IPS DF 6.9 (cell line): ENCODE data around the gene CARMIL1.
"Not testable (repeated sequence)": the region's sequence is repeated elsewhere in the genome, so short reads cannot be mapped to it uniquely, and the experiment has no call there.

Experiments used
- DNase-seq: peaks from one replicate; pipeline ENCODE4 v3.0.0-alpha.2; 2013; ENCODE audit warnings: low read depth, low spot score
- H3K27ac ChIP-seq: one replicate; pipeline ENCODE4 v1.5.1; 2013; ENCODE audit warnings: low read length, control low read depth
- H3K27me3 ChIP-seq: 2 replicates; pipeline ENCODE4 v1.6.1; 2013; ENCODE audit warnings: mild to moderate bottlenecking, low read length; ENCODE audit not compliant: control insufficient read depth, insufficient read depth
- H3K36me3 ChIP-seq: 2 replicates; pipeline ENCODE4 v1.6.1; 2013; ENCODE audit warnings: low read length; ENCODE audit not compliant: control insufficient read depth, insufficient read depth
- H3K4me1 ChIP-seq: 2 replicates; pipeline ENCODE4 v1.6.1; 2013; ENCODE audit warnings: low read length; ENCODE audit not compliant: control insufficient read depth, insufficient read depth
- H3K4me3 ChIP-seq: 2 replicates; pipeline ENCODE4 v1.5.1; 2013; ENCODE audit warnings: mild to moderate bottlenecking, low read length
- H3K9me3 ChIP-seq: 2 replicates; pipeline ENCODE4 v1.6.1; 2013; ENCODE audit warnings: low read length, inconsistent platforms; ENCODE audit not compliant: control insufficient read depth, insufficient read depth
- WGBS: extraction: QIAGEN DNeasy Blood & Tissue Kit; methylation state at CpG from one replicate; pipeline ENCODE4 v1.1.7; 2013; ENCODE audit warnings: mixed read lengths, missing lambda C conversion rate; ENCODE audit not compliant: insufficient read length, insufficient coverage; 5-methylcytosine and 5-hydroxymethylcytosine counted together

The CARMIL1 gene

GRCh38 chr6:25295651-25296050, 16.5 kb downstream of the CARMIL1 start:
- no peaks in the 10 kb centered on the region for H3K9me3 ChIP-seq
- H3K4me3 ChIP-seq: no peak overlapping the region
- no peaks in the 10 kb centered on the region for H3K36me3 ChIP-seq
- H3K27ac ChIP-seq: no peak overlapping the region
- no peak for DNase-seq
- no peaks in the 10 kb centered on the region for H3K27me3 ChIP-seq
- no CpG with 5 or more reads among the region's 1 CpG for WGBS
- H3K4me1 ChIP-seq: peaks cover 1% of the 10 kb centered on the region; the same call in 1 of the 2 replicates

DNA sequence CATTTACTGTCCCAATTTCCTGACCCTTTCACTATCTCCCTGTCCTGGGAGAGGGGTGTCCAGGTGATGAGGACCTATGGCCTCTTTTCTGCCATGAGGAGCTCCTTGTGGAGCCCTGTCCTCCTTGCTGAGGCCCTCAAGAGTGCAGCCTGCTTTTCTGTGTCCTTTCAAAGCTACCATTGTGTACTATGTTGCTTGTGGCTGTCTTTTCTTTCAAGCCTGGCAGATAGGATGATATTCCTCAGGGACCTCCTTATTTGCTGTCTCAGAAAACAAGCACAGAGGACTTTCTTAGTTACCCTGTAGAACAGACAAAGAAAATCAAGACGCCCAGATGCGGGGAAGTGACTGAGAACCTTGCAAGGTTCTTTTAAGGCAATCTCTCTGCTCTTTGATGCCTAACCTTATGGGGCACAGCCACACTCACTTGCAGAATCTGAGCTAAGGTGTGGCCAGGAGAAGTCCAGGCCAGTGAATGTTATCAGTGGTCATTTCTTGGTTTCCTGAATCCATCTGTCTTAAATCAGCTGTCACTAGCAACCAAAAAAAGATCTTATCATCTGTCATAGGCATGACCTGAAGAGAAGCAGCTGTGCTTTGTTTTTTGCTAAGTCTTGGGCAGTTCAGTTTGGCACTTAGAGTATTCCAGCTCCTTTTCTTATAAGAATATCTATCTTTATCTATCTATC, 17.2 kb downstream of the CARMIL1 start:
- no peaks in the 10 kb centered on the region for H3K27me3 ChIP-seq
- H3K36me3 ChIP-seq: no peaks in the 10 kb centered on the region
- no peak for DNase-seq
- no CpG with 5 or more reads among the region's 2 CpGs for WGBS
- H3K4me1 ChIP-seq: peaks cover 1% of the 10 kb centered on the region; the same call in 1 of the 2 replicates
- H3K27ac ChIP-seq: no peak overlapping the region
- H3K9me3 ChIP-seq: no peaks in the 10 kb centered on the region
- H3K4me3 ChIP-seq: no peak overlapping the region

GRCh38 chr6:25297039-25297441, 17.9 kb downstream of the CARMIL1 start:
- WGBS: no CpG with 5 or more reads among the region's 2 CpGs
- Histone ChIP-seq H3K4me1 (peaks cover 1% of the 10 kb centered on the region; the same call in 1 of the 2 replicates), H3K36me3 (no peaks in the 10 kb centered on the region), H3K4me3 (no peak overlapping the region), H3K27me3 (no peaks in the 10 kb centered on the region), H3K9me3 (no peaks in the 10 kb centered on the region), H3K27ac (no peak overlapping the region)
- DNase-seq: no peak

DNA sequence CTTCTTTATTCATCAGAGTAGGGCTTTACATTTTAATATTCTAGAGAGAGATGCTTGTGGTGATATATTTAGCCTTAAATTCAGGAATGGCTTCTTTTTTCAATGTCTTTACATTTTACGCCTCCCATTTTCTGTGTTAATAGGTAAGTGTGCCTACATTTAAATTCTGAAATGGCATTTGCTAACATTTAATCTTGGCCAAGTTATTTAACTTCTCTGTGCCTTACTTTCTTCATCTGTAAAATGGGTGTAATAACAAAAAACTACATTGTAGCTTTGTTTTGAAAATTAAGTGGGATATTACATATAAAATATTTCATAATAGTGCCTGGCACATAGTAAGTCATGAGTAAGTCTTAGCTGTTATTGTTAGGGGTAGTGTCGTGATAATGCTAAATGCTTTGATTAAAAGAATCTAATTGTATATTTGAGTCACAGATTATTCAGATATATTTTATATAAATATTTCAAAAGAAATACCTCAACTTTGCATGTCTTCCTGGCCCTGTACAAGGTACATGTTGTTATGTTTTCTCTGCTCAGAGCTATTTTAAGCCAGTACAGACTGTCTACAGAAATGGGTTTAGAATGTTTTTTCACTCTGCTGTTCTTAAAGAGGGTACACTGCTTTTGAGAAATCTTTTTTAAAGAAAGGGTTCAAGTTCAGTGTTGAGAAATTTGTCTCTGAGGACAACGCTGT, 18.8 kb downstream of the CARMIL1 start:
- Histone ChIP-seq H3K4me3 (no peak overlapping the region), H3K9me3 (no peaks in the 10 kb centered on the region), H3K27ac (no peak overlapping the region), H3K4me1 (no peaks in the 10 kb centered on the region), H3K36me3 (no peaks in the 10 kb centered on the region), H3K27me3 (no peaks in the 10 kb centered on the region)
- DNase-seq: no peak
- WGBS: no CpG with 5 or more reads among the region's 3 CpGs

GRCh38 chr6:25298523-25298865, 19.3 kb downstream of the CARMIL1 start:
- H3K36me3 ChIP-seq, H3K4me3 ChIP-seq, H3K27me3 ChIP-seq, H3K9me3 ChIP-seq, DNase-seq, H3K27ac ChIP-seq, H3K4me1 ChIP-seq: not testable (repeated sequence)
- no CpG with 5 or more reads among the region's 8 CpGs for WGBS

DNA sequence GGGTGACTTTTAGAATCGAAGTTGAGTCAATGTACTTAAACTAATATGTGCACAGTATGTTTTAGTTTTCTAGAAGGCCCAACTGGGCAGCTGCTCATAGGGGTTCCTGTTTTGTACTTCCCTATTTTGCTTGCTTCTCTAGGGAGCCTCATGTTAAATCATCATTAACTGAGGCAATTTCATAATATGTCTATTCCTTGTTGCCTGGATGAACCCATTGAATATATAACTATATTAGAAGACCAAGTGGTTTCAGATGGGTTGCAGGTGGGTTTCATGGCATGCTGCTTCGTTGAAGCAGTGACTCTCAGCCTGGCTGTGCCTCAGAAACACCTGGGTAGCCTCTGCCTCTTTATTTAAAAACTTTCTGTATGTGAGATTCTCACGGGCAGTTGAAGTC, 22.2 kb downstream of the CARMIL1 start:
- WGBS: no CpG with 5 or more reads among the region's 3 CpGs
- DNase-seq: no peak
- Histone ChIP-seq H3K4me1 (no peaks in the 10 kb centered on the region), H3K27ac (no peak overlapping the region), H3K4me3 (no peak overlapping the region), H3K36me3 (no peaks in the 10 kb centered on the region), H3K9me3 (no peaks in the 10 kb centered on the region), H3K27me3 (no peaks in the 10 kb centered on the region)

DNA sequence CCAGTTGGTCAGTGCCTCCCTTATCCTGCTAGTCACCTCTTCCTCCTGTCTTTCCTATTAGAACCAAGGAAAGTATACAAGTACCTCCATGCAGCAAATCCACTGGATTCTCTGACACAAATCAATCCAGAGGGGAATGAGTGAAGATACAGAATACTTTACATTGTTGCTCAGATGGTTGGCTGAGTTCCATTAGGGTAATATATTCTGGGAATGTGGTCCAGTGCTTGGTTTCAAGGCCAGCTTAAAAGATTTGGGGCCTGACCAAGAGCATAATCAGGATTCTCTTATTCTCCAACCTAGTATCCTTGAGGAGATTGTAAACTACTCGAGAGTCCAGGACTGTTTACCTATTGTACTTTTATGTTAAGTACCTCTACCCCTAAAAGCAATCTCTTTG, 23.0 kb downstream of the CARMIL1 start:
- H3K36me3 ChIP-seq: no peaks in the 10 kb centered on the region
- WGBS: no CpG with 5 or more reads among the region's 1 CpG
- no peak overlapping the region for H3K27ac ChIP-seq
- H3K27me3 ChIP-seq: no peaks in the 10 kb centered on the region
- DNase-seq: no peak
- H3K4me3 ChIP-seq: no peak overlapping the region
- no peaks in the 10 kb centered on the region for H3K4me1 ChIP-seq
- no peaks in the 10 kb centered on the region for H3K9me3 ChIP-seq

- no peaks in the 10 kb centered on the region for H3K27me3 ChIP-seq
- H3K4me1 ChIP-seq: no peaks in the 10 kb centered on the region
- H3K27ac ChIP-seq: no peak overlapping the region
- H3K9me3 ChIP-seq: no peaks in the 10 kb centered on the region
- no peak for DNase-seq
- no peaks in the 10 kb centered on the region for H3K36me3 ChIP-seq
- H3K4me3 ChIP-seq: no peak overlapping the region
- no CpG with 5 or more reads among the region's 6 CpGs for WGBS
Observed at GRCh38 chr6:25302677-25303128, 23.5 kb downstream of the CARMIL1 start.

DNA sequence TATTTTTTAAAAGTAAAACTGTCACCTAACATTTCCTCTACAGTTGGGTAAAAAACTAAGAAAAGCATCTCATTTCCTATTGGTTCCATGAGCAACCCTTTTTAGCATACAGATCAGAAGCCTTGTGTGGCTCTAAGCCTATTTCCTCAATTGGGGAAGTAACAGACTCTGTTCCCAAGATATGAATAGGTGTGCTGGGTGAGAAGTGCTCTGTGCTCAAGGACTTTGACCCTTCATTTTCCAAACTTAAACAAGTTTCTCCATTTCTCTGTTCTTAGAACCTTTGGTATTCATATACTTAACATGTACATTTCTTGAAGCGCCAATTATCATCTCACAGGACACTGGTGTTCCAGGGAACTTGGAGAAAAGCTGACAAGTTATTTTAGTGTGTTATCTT, 24.1 kb downstream of the CARMIL1 start:
- no peak for DNase-seq
- Histone ChIP-seq H3K36me3 (no peaks in the 10 kb centered on the region), H3K27me3 (no peaks in the 10 kb centered on the region), H3K27ac (no peak overlapping the region), H3K4me3 (no peak overlapping the region), H3K9me3 (no peaks in the 10 kb centered on the region), H3K4me1 (no peaks in the 10 kb centered on the region)
- no CpG with 5 or more reads among the region's 1 CpG for WGBS

GRCh38 chr6:25306379-25306778, 27.2 kb downstream of the CARMIL1 start:
- WGBS: no CpG with 5 or more reads among the region's 2 CpGs
- no peak overlapping the region for H3K27ac ChIP-seq
- no peaks in the 10 kb centered on the region for H3K36me3 ChIP-seq
- no peak for DNase-seq
- no peaks in the 10 kb centered on the region for H3K27me3 ChIP-seq
- H3K4me1 ChIP-seq: no peaks in the 10 kb centered on the region
- no peaks in the 10 kb centered on the region for H3K9me3 ChIP-seq
- H3K4me3 ChIP-seq: no peak overlapping the region
